A172 (cell line): ENCODE data around the gene CIROP. TPM values are rescaled to one million over a fixed set of nuclear protein-coding genes. Genes with fewer than 3 reads are reported as not detected.

Experiments
- DNase-seq: peaks from one replicate; pipeline ENCODE4 v3.0.0-alpha.2; 2015; ENCODE audit warnings: low spot score
- total RNA-seq: library from RNA; depleted of rRNA; stranded (reverse); fragments of >200 nt; shearing (Covaris generic); gene quantifications from 2 replicates; pipeline ENCODE4 v1.2.3, GENCODE V29; 2014

CIROP gene
- total RNA-seq, 1 experiment from 2014 or later = not detected

- DNase-seq = no peak
These were observed 10.7 kb downstream of the CIROP start for GRCh38 chr14:23093991-23094665.

GRCh38 chr14:23093526-23093925 lies 11.3 kb downstream of the CIROP start:
- no peak for DNase-seq

GRCh38 chr14:23093104-23093503 lies 11.7 kb downstream of the CIROP start:
- DNase-seq = no peak

- DNase-seq = no peak
These were observed 13.2 kb downstream of the CIROP start for GRCh38 chr14:23091294-23092225.

GRCh38 chr14:23090254-23090636 lies 14.5 kb downstream of the CIROP start:
- DNase-seq = no peak

GRCh38 chr14:23089498-23090253 lies 15.1 kb downstream of the CIROP start:
- no peak for DNase-seq

GRCh38 chr14:23086565-23086964 lies 18.2 kb downstream of the CIROP start:
- no peak for DNase-seq

- DNase-seq = no peak
These were observed 19.3 kb downstream of the CIROP start for GRCh38 chr14:23085458-23085857.

- DNase-seq = no peak
These were observed 24.3 kb downstream of the CIROP start for GRCh38 chr14:23080474-23080873.

- DNase-seq = no peak
These were observed 25.1 kb downstream of the CIROP start for GRCh38 chr14:23079716-23080115.

- DNase-seq = peak; percentile 87
These were observed 26.1 kb downstream of the CIROP start for GRCh38 chr14:23078692-23079116.

- no peak for DNase-seq
These were observed 26.8 kb downstream of the CIROP start for GRCh38 chr14:23077962-23078361.

GRCh38 chr14:23076785-23077408 lies 27.9 kb downstream of the CIROP start:
- no peak for DNase-seq

- no peak for DNase-seq
These were observed 29.9 kb downstream of the CIROP start for GRCh38 chr14:23074906-23075305.

- DNase-seq = peak; percentile 28
These were observed 32.8 kb downstream of the CIROP start for GRCh38 chr14:23071921-23072539.

GRCh38 chr14:23071244-23071920 lies 33.4 kb downstream of the CIROP start:
- peak; percentile 73 for DNase-seq

GRCh38 chr14:23070262-23071129 lies 34.3 kb downstream of the CIROP start:
- DNase-seq = no peak

GRCh38 chr14:23069413-23069806 lies 35.4 kb downstream of the CIROP start:
- DNase-seq = no peak

- DNase-seq = peak; percentile 85
These were observed 35.9 kb downstream of the CIROP start for GRCh38 chr14:23068789-23069412.
